Measurements from ENCODE around the gene P2RY8.
"Not testable (repeated sequence)": the region's sequence is repeated elsewhere in the genome, so short reads cannot be mapped to it uniquely, and the experiment has no call there.

The P2RY8 gene

GRCh38 chrX:1451661-1452515 is 85.1 kb downstream of the P2RY8 start:
- no peak for DNase-seq (ENCODE audit: low read depth, low spot score)
- POLR2A ChIA-PET = no interaction called here
- TF ChIP-seq CTCF (IDR thresholded peaks at IDR 0.05; ENCODE audit: insufficient read depth, low read length, missing control alignments) = no peak
- CTCF ChIA-PET = no interaction called here
- peak overlapping the region; percentile 93 for H3K4me3 ChIP-seq (ENCODE audit: low read depth, low read length)

- peak overlapping the region; percentile 93 for H3K4me3 ChIP-seq (ENCODE audit: low read depth, low read length)
- no peak for TF ChIP-seq CTCF (IDR thresholded peaks at IDR 0.05; ENCODE audit: insufficient read depth, low read length, missing control alignments)
- ChIA-PET CTCF (no interaction called here), POLR2A (no interaction called here)
- no peak for DNase-seq (ENCODE audit: low read depth, low spot score)
These were observed 85.7 kb downstream of the P2RY8 start for GRCh38 chrX:1451251-1451660.

- CTCF ChIA-PET = no interaction called here
- no peak for TF ChIP-seq CTCF (IDR thresholded peaks at IDR 0.05; ENCODE audit: insufficient read depth, low read length, missing control alignments)
- POLR2A ChIA-PET = no interaction called here
- no peak for DNase-seq (ENCODE audit: low read depth, low spot score)
- no peak overlapping the region for H3K4me3 ChIP-seq (ENCODE audit: low read depth, low read length)
These were observed 86.4 kb downstream of the P2RY8 start for GRCh38 chrX:1450361-1451161.

- CTCF ChIA-PET = no interaction called here
- no peak overlapping the region for H3K4me3 ChIP-seq (ENCODE audit: low read depth, low read length)
- TF ChIP-seq CTCF (IDR thresholded peaks at IDR 0.05; ENCODE audit: insufficient read depth, low read length, missing control alignments) = no peak
- DNase-seq (ENCODE audit: low read depth, low spot score) = no peak
- POLR2A ChIA-PET = no interaction called here
These were observed 87.2 kb downstream of the P2RY8 start for GRCh38 chrX:1449823-1450149.

GRCh38 chrX:1449036-1449822 is 87.8 kb downstream of the P2RY8 start:
- CTCF ChIA-PET = no interaction called here
- TF ChIP-seq CTCF (IDR thresholded peaks at IDR 0.05; ENCODE audit: insufficient read depth, low read length, missing control alignments) = no peak
- no peak overlapping the region for H3K4me3 ChIP-seq (ENCODE audit: low read depth, low read length)
- POLR2A ChIA-PET = no interaction called here
- DNase-seq (ENCODE audit: low read depth, low spot score) = no peak

- DNase-seq (ENCODE audit: low read depth, low spot score); CTCF ChIA-PET; POLR2A ChIA-PET; H3K4me3 ChIP-seq (ENCODE audit: low read depth, low read length): not testable (repeated sequence)
These were observed 88.4 kb downstream of the P2RY8 start for GRCh38 chrX:1448573-1449001.

- H3K4me3 ChIP-seq (ENCODE audit: low read depth, low read length); POLR2A ChIA-PET; DNase-seq (ENCODE audit: low read depth, low spot score); CTCF ChIA-PET: not testable (repeated sequence)
These were observed 88.9 kb downstream of the P2RY8 start for GRCh38 chrX:1447969-1448572.

- DNase-seq (ENCODE audit: low read depth, low spot score); POLR2A ChIA-PET; H3K4me3 ChIP-seq (ENCODE audit: low read depth, low read length); CTCF ChIA-PET: not testable (repeated sequence)
These were observed 89.7 kb downstream of the P2RY8 start for GRCh38 chrX:1446984-1447968.
